ES-I3 (cell line): ENCODE results near the gene THAP5.
"Not testable (repeated sequence)": the region's sequence is repeated elsewhere in the genome, so short reads cannot be mapped to it uniquely, and the experiment has no call there.

Experiments used
- H3K36me3 ChIP-seq: 2 replicates; pipeline ENCODE4 v1.6.1; 2013; ENCODE audit warnings: mild to moderate bottlenecking, low read length, control low read depth, moderate library complexity; ENCODE audit not compliant: insufficient read depth
- H3K4me1 ChIP-seq: 2 replicates; pipeline ENCODE4 v1.6.1; 2013; ENCODE audit warnings: mild to moderate bottlenecking, control low read depth, low read length; ENCODE audit not compliant: insufficient read depth
- H3K9ac ChIP-seq: 2 replicates; pipeline ENCODE4 v1.6.1; 2013; ENCODE audit warnings: low read depth, mild to moderate bottlenecking, low read length, moderate library complexity
- H3K9me3 ChIP-seq: 2 replicates; pipeline ENCODE4 v1.6.1; 2013; ENCODE audit warnings: mild to moderate bottlenecking, low read length, moderate library complexity; ENCODE audit not compliant: control insufficient read depth, insufficient read depth

The THAP5 gene

DNA sequence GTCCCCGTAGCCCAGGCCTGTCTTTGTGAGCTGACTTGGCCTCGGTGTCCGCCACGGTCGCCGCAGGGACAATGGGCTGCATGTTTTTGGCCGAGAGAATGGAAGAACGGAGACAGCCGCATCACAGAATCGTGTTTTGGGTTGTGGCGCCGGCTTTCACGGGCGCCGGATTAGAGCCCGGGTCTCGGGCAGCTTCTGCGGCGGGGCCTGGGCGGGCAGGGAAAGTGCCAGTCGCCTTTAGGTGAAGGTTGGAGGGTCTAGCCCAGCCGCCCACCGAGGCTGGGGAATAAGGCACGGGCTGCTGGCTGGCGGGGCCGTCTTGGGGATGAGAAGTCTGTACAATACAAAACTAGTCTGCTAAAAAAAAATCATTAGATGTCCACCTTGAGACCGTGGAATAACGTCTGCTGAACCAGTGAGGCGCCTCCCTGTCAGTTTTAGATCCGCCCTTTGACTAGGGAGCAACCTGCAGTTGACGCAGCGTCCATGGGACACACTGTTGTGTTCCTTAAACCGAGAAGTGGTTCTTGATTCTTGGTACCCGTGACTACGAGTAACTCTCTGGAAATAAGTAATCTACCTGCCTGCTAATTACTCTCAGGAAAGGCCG, 745 bp upstream of the THAP5 start:
- Histone ChIP-seq H3K9me3 (no peaks in the 10 kb centered on the region), H3K4me1 (peaks cover 6% of the 10 kb centered on the region; the same call in 1 of the 2 replicates), H3K36me3 (no peaks in the 10 kb centered on the region), H3K9ac (peak overlapping the region; percentile 76)

- H3K4me1 ChIP-seq: peaks cover 6% of the 10 kb centered on the region; the same call in 1 of the 2 replicates
- no peaks in the 10 kb centered on the region for H3K36me3 ChIP-seq
These were observed 615 bp downstream of the THAP5 start for GRCh38 chr7:108568801-108569380.

DNA sequence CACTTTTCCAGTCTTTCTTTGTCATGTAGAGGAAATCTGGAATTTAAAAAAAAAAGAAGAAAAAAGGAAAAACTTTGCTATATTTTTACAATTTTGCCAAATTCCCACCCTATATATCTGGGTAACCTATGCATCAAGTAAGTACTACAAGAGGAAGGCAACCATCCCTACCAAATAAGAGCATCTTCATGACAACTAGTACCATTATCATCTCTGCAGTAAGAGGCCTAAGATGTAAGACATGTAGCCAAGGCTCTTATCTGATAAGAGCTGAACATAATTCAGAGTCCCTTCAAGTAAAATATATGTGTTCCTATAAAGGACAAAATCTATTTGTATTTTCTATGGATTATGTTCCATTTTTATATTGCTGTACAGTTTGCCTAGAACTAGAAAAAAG, 3.5 kb downstream of the THAP5 start:
- Histone ChIP-seq H3K9ac (no peak overlapping the region), H3K4me1 (peaks cover 6% of the 10 kb centered on the region; the same call in 1 of the 2 replicates), H3K9me3 (no peaks in the 10 kb centered on the region), H3K36me3 (no peaks in the 10 kb centered on the region)

More at GRCh38 chr7:108568801-108569380, 615 bp downstream of the THAP5 start:
- peak overlapping the region; percentile 76 for H3K9ac ChIP-seq
- no peaks in the 10 kb centered on the region for H3K9me3 ChIP-seq

GRCh38 chr7:108561047-108561619, 8.4 kb downstream of the THAP5 start:
- Histone ChIP-seq H3K36me3 (no peaks in the 10 kb centered on the region), H3K9me3 (peaks cover 7% of the 10 kb centered on the region)

GRCh38 chr7:108559253-108559652, 10.3 kb downstream of the THAP5 start:
- Histone ChIP-seq H3K9me3 (peaks cover 9% of the 10 kb centered on the region), H3K9ac (no peak overlapping the region), H3K36me3 (no peaks in the 10 kb centered on the region), H3K4me1 (no peaks in the 10 kb centered on the region)

More at GRCh38 chr7:108561047-108561619, 8.4 kb downstream of the THAP5 start:
- no peak overlapping the region for H3K9ac ChIP-seq
- H3K4me1 ChIP-seq: no peaks in the 10 kb centered on the region

DNA sequence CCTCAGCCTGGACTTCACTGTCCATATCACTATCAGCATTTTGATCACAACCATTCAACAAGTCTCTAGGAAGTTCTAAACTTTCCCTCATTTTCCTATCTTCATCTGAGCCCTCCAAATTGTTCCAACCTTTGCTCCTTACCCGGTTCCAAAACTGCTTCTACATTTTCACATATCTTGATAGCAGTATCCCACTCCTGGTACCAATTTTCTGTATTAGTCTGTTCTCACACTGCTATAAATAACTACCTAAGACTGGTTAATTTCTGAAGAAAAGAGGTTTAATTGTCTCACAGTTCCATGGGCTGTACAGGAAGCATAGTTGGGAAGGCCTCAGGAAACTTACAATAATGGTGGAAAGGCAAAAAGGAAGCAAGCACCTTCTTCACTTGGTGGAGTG, 11.9 kb downstream of the THAP5 start:
- peaks cover 9% of the 10 kb centered on the region for H3K9me3 ChIP-seq
- no peaks in the 10 kb centered on the region for H3K36me3 ChIP-seq

GRCh38 chr7:108557191-108557590, 12.3 kb downstream of the THAP5 start:
- no peaks in the 10 kb centered on the region for H3K36me3 ChIP-seq
- H3K4me1 ChIP-seq: no peaks in the 10 kb centered on the region
- H3K9me3 ChIP-seq: peaks cover 9% of the 10 kb centered on the region
- H3K9ac ChIP-seq: no peak overlapping the region

More for the DNA sequence above, 11.9 kb downstream of the THAP5 start:
- Histone ChIP-seq H3K4me1 (no peaks in the 10 kb centered on the region), H3K9ac (no peak overlapping the region)

DNA sequence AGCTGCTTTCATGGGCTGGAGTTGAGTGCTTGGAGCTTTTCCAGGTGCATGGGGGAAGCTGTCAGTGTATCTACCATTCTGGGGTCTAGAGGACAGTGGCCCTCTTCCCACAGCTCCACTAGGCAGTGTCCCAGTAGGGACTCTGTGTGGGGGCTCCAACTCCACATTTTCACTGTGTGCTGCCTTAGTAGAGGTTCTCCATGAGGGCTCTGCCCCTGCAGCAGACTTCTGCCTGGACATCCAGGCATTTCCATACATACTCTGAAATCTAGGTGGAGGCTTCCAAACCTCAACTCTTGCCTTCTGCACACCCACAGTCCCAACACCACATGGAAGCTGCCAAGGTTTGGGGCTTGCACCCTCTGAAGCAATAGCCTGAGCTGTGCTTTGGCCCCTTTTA, 12.8 kb downstream of the THAP5 start:
- not testable (repeated sequence) for H3K4me1 ChIP-seq, H3K9me3 ChIP-seq, H3K36me3 ChIP-seq

GRCh38 chr7:108548141-108548896, 21.2 kb downstream of the THAP5 start:
- not testable (repeated sequence) for H3K9me3 ChIP-seq, H3K9ac ChIP-seq, H3K4me1 ChIP-seq, H3K36me3 ChIP-seq

More for the DNA sequence above, 12.8 kb downstream of the THAP5 start:
- not testable (repeated sequence) for H3K9ac ChIP-seq

DNA sequence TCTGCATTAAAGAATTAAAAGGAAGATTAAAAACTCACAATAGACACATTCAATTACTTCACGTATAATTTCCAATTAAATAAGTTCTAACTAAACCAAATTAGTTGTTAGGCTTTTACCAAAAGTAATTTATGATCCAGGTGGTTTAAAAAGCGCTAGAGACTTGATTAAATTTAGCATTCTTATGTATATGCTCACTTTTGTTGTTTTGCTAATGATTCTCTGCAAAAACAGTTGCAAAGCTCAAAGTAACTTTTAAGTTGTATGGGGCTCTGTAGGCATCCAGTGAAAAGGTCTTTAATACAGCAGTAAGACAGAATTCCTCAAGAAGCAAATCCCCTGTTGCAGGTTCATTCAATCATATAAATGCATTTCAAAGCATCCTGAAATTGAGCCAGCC, 28.0 kb downstream of the THAP5 start:
- Histone ChIP-seq H3K9ac (no peak overlapping the region), H3K4me1 (no peaks in the 10 kb centered on the region; the same call in 1 of the 2 replicates), H3K9me3 (no peaks in the 10 kb centered on the region), H3K36me3 (no peaks in the 10 kb centered on the region)

DNA sequence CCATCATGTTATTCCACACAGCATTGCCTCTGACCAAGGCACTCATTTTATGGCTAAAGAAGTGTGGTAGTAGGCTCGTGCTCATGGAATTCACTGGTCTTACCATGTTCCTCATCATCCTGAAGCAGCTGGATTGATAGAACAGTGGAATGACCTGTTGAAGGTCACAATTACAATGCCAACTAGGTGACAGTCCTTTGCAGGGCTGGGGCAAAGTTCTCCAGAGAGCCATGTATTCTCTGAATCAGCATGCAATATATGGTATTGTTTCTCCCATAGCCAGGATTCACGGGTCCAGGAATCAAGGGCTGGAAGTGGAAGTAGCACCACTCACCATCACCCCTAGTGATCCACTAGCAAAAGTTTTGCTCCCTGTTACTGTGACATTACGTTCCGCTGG, 30.8 kb downstream of the THAP5 start:
- not testable (repeated sequence) for H3K9me3 ChIP-seq, H3K36me3 ChIP-seq, H3K4me1 ChIP-seq, H3K9ac ChIP-seq

- not testable (repeated sequence) for H3K9me3 ChIP-seq, H3K9ac ChIP-seq, H3K4me1 ChIP-seq, H3K36me3 ChIP-seq
These were observed 31.3 kb downstream of the THAP5 start for GRCh38 chr7:108538236-108538635.

DNA sequence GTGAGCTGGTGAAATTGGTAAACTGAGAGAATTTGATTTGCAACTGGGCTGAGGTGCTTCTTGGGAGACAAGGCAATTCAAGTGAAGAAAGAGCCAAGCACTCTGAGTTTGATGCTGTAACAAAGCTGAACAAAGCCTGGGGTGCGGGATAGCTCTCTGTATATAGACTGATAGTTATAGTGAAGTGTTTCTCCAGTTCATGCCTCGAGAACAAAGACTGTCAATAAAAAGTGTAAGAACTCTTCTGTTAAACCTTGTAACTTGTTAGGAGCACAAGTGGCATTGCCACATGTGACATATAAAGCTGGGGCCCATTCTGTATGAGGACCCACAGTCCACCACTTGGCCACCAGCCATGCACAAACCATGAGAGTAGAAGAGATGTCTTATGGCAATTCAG, 32.3 kb downstream of the THAP5 start:
- no peaks in the 10 kb centered on the region for H3K9me3 ChIP-seq
- no peaks in the 10 kb centered on the region for H3K36me3 ChIP-seq
- no peak overlapping the region for H3K9ac ChIP-seq
- H3K4me1 ChIP-seq: no peaks in the 10 kb centered on the region; the same call in 1 of the 2 replicates

GRCh38 chr7:108535744-108536143, 33.8 kb downstream of the THAP5 start:
- H3K36me3 ChIP-seq: no peaks in the 10 kb centered on the region
- H3K4me1 ChIP-seq: no peaks in the 10 kb centered on the region
- no peaks in the 10 kb centered on the region for H3K9me3 ChIP-seq
- H3K9ac ChIP-seq: no peak overlapping the region
